Sigmoid colon (tissue), 7 donors: Measurements from ENCODE around the gene NOL9. TPM values are rescaled to one million over a fixed set of nuclear protein-coding genes. Genes with fewer than 3 reads are reported as not detected.

Source experiments
- DNase-seq: peaks from one replicate; pipeline ENCODE4 v3.0.0-alpha.2; 2019
- H3K27ac ChIP-seq, 4 donors: fragments of 200-600 bp; sonication (generic); one replicate each; pipeline ENCODE4 v1.5.1; 2016 to 2019; ENCODE audit warnings: mild to moderate bottlenecking in 1 of 4
- H3K27me3 ChIP-seq, 3 donors: fragments of 200-600 bp; sonication (generic); one replicate each; pipeline ENCODE4 v1.5.1; 2019; ENCODE audit warnings: mild to moderate bottlenecking in 1 of 3
- H3K36me3 ChIP-seq, 4 donors: fragments of 200-600 bp; sonication (generic); one replicate each; pipeline ENCODE4 v1.5.1; 2016 to 2019
- H3K4me1 ChIP-seq, 4 donors: fragments of 200-600 bp; sonication (generic); one replicate each; pipeline ENCODE4 v1.5.1; 2017 to 2019
- H3K4me3 ChIP-seq, 4 donors: fragments of 200-600 bp; sonication (generic); one replicate each; pipeline ENCODE4 v1.5.1; 2017 to 2019; ENCODE audit warnings: mild to moderate bottlenecking in 2 of 4, moderate library complexity in 1 of 4
- H3K9me3 ChIP-seq, 4 donors: fragments of 200-600 bp in 3 of 4; sonication (generic) in 3 of 4; one replicate each; pipeline versions ENCODE4 v1.5.1 to v1.6.1; 2013 to 2019
- EP300 ChIP-seq, 4 donors: sonication (generic); formaldehyde crosslinking; IDR thresholded peaks; one replicate each; pipeline ENCODE4 v1.6.1; 2017; ENCODE audit warnings: antibody characterized with exemption in 4 of 4
- POLR2A ChIP-seq, 2 donors: fragments of 450-650 bp; IDR thresholded peaks; one replicate each; pipeline ENCODE4 v1.6.1; 2016; ENCODE audit warnings: antibody characterized with exemption in 2 of 2, mild to moderate bottlenecking in 2 of 2, moderate library complexity in 2 of 2
- POLR2AphosphoS5 ChIP-seq, 4 donors: sonication (generic); formaldehyde crosslinking; IDR thresholded peaks; one replicate each; pipeline ENCODE4 v1.6.1; 2017; ENCODE audit warnings: antibody characterized with exemption in 4 of 4
- WGBS, 2 donors: extraction: QIAGEN DNeasy Blood & Tissue Kit; methylation state at CpG; one replicate each; pipeline ENCODE4 v1.1.7; 2013; 5-methylcytosine and 5-hydroxymethylcytosine counted together
- intact Hi-C: fragments of 100-400 bp; cut with DNase I; formaldehyde crosslinking; loops from one replicate; pipeline ENCODE4 v1.15.1; 2023
- polyA plus RNA-seq, 3 donors: library from polyadenylated mRNA; stranded (reverse); fragments of 200-250 nt; gene quantifications; one replicate each; pipeline ENCODE4 v1.2.3, GENCODE V29; 2013
- total RNA-seq, 4 donors: library from RNA; depleted of rRNA; stranded (reverse); fragments of >200 nt; gene quantifications; one replicate each; pipeline ENCODE4 v1.1.0, GENCODE V29; 2016
- TF ChIP-seq, protein P1 (sequence below), 4 experiments: fragments of 450-650 bp in 3 of 4; fragments of 200-600 bp in 1 of 4; IDR thresholded peaks; one replicate each; pipeline ENCODE4 v1.5.1; 2016 to 2019; ENCODE audit warnings: antibody characterized with exemption in 4 of 4, mild to moderate bottlenecking in 3 of 4, moderate library complexity in 2 of 4
- donor health status: healthy with polysubstance abuse.
- donor health status: Bipolar disorder and iron deficiency.
- donor health status: healthy.

Gene NOL9
- total and polyA plus RNA-seq, 7 donors: 1.2 to 29.6 (median 17.3) TPM

DNA sequence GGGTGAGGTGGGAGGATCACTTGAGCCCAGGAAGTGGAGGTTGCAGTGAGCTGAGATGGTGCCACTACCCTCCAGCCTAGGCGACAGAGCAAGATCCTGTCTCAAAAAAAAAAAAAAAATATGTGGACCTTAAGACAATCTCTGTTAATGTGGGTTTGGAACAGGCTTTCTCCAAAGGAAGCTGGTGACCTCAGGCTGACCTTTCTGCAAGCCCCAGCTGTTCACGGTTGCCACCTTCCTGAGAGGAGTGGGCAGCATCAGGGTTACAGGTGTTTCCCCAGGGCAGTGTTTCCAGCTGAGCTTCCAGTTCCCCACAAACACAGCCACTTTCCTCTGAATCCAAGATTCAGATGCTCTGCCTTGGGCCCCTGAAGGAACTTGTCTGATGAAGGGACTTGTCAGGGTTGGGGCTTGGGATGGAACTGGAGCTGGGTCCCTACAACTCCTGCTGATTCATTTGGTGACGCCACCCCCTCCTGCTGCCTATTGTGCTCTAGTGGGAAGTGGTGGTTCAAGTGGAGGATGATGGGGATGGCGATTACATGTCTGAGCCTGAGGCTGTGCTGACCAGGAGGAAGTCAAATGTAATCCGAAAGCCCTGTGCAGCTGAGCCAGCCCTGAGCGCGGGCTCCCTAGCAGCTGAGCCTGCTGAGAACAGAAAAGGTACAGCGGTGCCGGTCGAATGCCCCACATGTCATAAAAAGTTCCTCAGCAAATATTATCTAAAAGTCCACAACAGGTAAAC is 27.4 kb upstream of the NOL9 start:
- DNase-seq: no peak
- Histone ChIP-seq H3K4me1 (peaks cover 0 to 40% (median 36%) of the 10 kb centered on the region in 4 donors), H3K9me3 (no peaks in the 10 kb centered on the region), H3K36me3 (no peaks in the 10 kb centered on the region), H3K27ac (peak overlapping the region in 3 of 4 donors; percentile 20 to 97 (median 95)), H3K27me3 (no peaks in the 10 kb centered on the region), H3K4me3 (no peak overlapping the region)
- intact Hi-C loops: loop anchor here (2.0 to 5.0 kb wide), 3 partner anchors 19 to 121 kb away; partner anchors contain the start of gene DNAJC11
- TF ChIP-seq EP300 (IDR thresholded peaks at IDR 0.05) (no peak), POLR2A (IDR thresholded peaks at IDR 0.05) (no peak), POLR2AphosphoS5 (IDR thresholded peaks at IDR 0.05) (no peak)
- TF ChIP-seq, protein P1, sequence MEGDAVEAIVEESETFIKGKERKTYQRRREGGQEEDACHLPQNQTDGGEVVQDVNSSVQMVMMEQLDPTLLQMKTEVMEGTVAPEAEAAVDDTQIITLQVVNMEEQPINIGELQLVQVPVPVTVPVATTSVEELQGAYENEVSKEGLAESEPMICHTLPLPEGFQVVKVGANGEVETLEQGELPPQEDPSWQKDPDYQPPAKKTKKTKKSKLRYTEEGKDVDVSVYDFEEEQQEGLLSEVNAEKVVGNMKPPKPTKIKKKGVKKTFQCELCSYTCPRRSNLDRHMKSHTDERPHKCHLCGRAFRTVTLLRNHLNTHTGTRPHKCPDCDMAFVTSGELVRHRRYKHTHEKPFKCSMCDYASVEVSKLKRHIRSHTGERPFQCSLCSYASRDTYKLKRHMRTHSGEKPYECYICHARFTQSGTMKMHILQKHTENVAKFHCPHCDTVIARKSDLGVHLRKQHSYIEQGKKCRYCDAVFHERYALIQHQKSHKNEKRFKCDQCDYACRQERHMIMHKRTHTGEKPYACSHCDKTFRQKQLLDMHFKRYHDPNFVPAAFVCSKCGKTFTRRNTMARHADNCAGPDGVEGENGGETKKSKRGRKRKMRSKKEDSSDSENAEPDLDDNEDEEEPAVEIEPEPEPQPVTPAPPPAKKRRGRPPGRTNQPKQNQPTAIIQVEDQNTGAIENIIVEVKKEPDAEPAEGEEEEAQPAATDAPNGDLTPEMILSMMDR (IDR thresholded peaks at IDR 0.05): no peak
- 24 to 52% methylated on average over 10 of the region's 10 CpGs for WGBS, 2 donors

DNA sequence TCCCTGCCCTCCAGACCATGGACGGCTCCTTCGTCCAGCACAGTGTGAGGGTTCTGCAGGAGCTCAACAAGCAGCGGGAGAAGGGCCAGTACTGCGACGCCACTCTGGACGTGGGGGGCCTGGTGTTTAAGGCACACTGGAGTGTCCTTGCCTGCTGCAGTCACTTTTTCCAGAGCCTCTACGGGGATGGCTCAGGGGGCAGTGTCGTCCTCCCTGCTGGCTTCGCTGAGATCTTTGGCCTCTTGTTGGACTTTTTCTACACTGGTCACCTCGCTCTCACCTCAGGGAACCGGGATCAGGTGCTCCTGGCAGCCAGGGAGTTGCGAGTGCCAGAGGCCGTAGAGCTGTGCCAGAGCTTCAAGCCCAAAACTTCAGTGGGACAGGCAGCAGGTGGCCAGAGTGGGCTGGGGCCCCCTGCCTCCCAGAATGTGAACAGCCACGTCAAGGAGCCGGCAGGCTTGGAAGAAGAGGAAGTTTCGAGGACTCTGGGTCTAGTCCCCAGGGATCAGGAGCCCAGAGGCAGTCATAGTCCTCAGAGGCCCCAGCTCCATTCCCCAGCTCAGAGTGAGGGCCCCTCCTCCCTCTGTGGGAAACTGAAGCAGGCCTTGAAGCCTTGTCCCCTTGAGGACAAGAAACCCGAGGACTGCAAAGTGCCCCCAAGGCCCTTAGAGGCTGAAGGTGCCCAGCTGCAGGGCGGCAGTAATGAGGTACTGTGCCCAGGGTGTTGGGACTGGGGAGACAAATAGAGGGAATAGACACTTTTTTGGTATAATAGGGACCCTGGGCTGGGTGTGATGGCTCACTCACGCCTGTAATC is 26.5 kb upstream of the NOL9 start:
- peak overlapping the region; percentile 92 to 97 (median 94) for H3K27ac ChIP-seq
- intact Hi-C loops: loop anchor here (2.0 to 5.0 kb wide), 3 partner anchors 20 to 122 kb away; partner anchors contain the start of gene DNAJC11
- H3K36me3 ChIP-seq: no peaks in the 10 kb centered on the region
- WGBS, 2 donors: 27 to 36% methylated on average over 19 of the region's 19 CpGs
- no peaks in the 10 kb centered on the region for H3K9me3 ChIP-seq
- DNase-seq: no peak
- H3K4me1 ChIP-seq: peaks cover 0 to 34% (median 29%) of the 10 kb centered on the region in 4 donors
- H3K4me3 ChIP-seq: peak overlapping the region; percentile 79 to 93 (median 86)
- H3K27me3 ChIP-seq: no peaks in the 10 kb centered on the region
- no peak for TF ChIP-seq POLR2A (IDR thresholded peaks at IDR 0.05)
- TF ChIP-seq, protein P1 (IDR thresholded peaks at IDR 0.05): no peak
- no peak for TF ChIP-seq POLR2AphosphoS5 (IDR thresholded peaks at IDR 0.05)
- no peak for TF ChIP-seq EP300 (IDR thresholded peaks at IDR 0.05)

DNA sequence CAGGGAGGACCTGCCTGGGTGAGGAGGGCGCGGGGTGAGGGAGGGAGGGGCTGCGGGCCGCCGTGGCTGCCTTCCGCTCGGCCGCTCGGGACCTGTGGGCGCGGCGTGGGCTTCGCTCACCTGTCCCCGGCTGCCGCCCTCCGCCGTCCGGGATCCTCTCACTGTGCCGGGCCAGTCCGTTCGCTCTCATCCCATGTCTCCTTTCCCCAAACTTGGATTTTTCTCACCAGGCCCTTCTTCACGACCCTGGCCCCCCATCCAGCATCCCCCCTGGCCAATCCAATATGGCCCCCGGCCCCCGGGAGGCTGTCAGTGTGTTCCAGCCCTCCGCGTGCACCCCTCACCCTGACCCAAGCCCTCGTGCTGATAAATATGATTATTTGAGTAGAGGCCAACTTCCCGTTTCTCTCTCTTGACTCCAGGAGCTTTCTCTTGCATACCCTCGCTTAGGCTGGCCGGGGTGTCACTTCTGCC is 25.8 kb upstream of the NOL9 start:
- peak overlapping the region; percentile 92 to 97 (median 94) for H3K27ac ChIP-seq
- DNase-seq: no peak
- no peaks in the 10 kb centered on the region for H3K36me3 ChIP-seq
- TF ChIP-seq POLR2AphosphoS5 (IDR thresholded peaks at IDR 0.05) (no peak), EP300 (IDR thresholded peaks at IDR 0.05) (no peak), POLR2A (IDR thresholded peaks at IDR 0.05) (no peak)
- TF ChIP-seq, protein P1 (IDR thresholded peaks at IDR 0.05): no peak
- H3K9me3 ChIP-seq: no peaks in the 10 kb centered on the region
- peak overlapping the region; percentile 79 to 93 (median 86) for H3K4me3 ChIP-seq
- no peaks in the 10 kb centered on the region for H3K27me3 ChIP-seq
- intact Hi-C loops: loop anchor here (2.0 to 5.0 kb wide), 3 partner anchors 21 to 122 kb away; partner anchors contain the start of gene DNAJC11
- WGBS, 2 donors: 1% methylated on average over 30 of the region's 30 CpGs
- peaks cover 0 to 34% (median 29%) of the 10 kb centered on the region in 4 donors for H3K4me1 ChIP-seq

DNA sequence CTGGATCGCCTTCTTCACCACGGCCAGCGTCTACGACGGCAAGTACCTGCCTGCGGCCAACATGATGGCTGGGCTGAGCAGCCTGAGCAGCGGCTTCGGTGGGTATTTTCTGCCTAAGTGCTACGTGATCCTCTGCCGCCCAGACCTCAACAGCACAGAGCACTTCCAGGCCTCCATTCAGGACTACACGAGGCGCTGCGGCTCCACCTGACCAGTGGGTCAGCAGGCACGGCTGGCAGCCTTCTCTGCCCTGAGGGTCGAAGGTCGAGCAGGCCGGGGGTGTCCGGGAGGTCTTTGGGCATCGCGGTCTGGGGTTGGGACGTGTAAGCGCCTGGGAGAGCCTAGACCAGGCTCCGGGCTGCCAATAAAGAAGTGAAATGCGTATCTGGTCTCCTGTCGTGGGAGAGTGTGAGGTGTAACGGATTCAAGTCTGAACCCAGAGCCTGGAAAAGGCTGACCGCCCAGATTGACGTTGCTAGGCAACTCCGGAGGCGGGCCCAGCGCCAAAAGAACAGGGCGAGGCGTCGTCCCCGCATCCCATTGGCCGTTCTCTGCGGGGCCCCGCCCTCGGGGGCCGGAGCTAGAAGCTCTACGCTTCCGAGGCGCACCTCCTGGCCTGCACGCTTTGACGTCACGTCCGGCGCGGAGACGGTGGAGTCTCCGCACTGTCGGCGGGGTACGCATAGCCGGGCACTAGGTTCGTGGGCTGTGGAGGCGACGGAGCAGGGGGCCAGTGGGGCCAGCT is 25.2 kb upstream of the NOL9 start, which contains the start of gene ZBTB48:
Gene ZBTB48 (plus strand): TSS at position 621 of the 745 bp plus-strand sequence. CDS start 616 bp downstream, outside the sequence.
- Histone ChIP-seq H3K9me3 (no peaks in the 10 kb centered on the region), H3K27me3 (no peaks in the 10 kb centered on the region), H3K36me3 (no peaks in the 10 kb centered on the region), H3K4me1 (peaks cover 0 to 34% (median 29%) of the 10 kb centered on the region in 4 donors), H3K4me3 (peak within 1 kb of the TSS; percentile 79 to 93 (median 86)), H3K27ac (peak within 1 kb of the TSS; percentile 92 to 97 (median 94))
- DNase-seq: peak; percentile 100
- TF ChIP-seq, protein P1 (IDR thresholded peaks at IDR 0.05): no peak
- TF ChIP-seq POLR2AphosphoS5 (IDR thresholded peaks at IDR 0.05) (peak; percentile 99), EP300 (IDR thresholded peaks at IDR 0.05) (no peak), POLR2A (IDR thresholded peaks at IDR 0.05) (peak; percentile 95)
- intact Hi-C loops: loop anchor here (1.0 to 5.0 kb wide), 4 partner anchors 21 to 123 kb away; partner anchors contain the start of genes DNAJC11 and NOL9
- WGBS, 2 donors: 13 to 17% methylated on average over 58 of the region's 58 CpGs
